ENCODE data around the gene PLCB4.

Gene PLCB4

GRCh38 chr20:9062066-9062465, 6.8 kb upstream of the PLCB4 start:
- no peak for DNase-seq

- DNase-seq: no peak
Measured at GRCh38 chr20:9066191-9066590, 2.7 kb upstream of the PLCB4 start.

- DNase-seq: no peak
Measured at GRCh38 chr20:9068233-9068801, 570 bp upstream of the PLCB4 start.

- DNase-seq: no peak
Measured at GRCh38 chr20:9070304-9070703, 1.4 kb downstream of the PLCB4 start.

GRCh38 chr20:9071976-9072726, 3.3 kb downstream of the PLCB4 start:
- no peak for DNase-seq

GRCh38 chr20:9072861-9073500, 4.1 kb downstream of the PLCB4 start:
- DNase-seq: no peak

GRCh38 chr20:9075264-9076095, 6.6 kb downstream of the PLCB4 start:
- no peak for DNase-seq

- no peak for DNase-seq
Measured at GRCh38 chr20:9076440-9076839, 7.6 kb downstream of the PLCB4 start.

GRCh38 chr20:9078826-9079731, 10.2 kb downstream of the PLCB4 start:
- DNase-seq: no peak

GRCh38 chr20:9081423-9081966, 12.6 kb downstream of the PLCB4 start:
- DNase-seq: no peak

GRCh38 chr20:9082741-9083140, 13.9 kb downstream of the PLCB4 start:
- no peak for DNase-seq

GRCh38 chr20:9087531-9088217, 18.8 kb downstream of the PLCB4 start:
- no peak for DNase-seq

- DNase-seq: no peak
Measured at GRCh38 chr20:9088556-9088955, 19.7 kb downstream of the PLCB4 start.

GRCh38 chr20:9092113-9092512, 23.2 kb downstream of the PLCB4 start:
- DNase-seq: no peak

- DNase-seq: no peak
Measured at GRCh38 chr20:9092655-9093054, 23.8 kb downstream of the PLCB4 start.

GRCh38 chr20:9093218-9093957, 24.5 kb downstream of the PLCB4 start:
- no peak for DNase-seq

- DNase-seq: no peak
Measured at GRCh38 chr20:9099372-9099771, 30.5 kb downstream of the PLCB4 start.

- no peak for DNase-seq
Measured at GRCh38 chr20:9100691-9101090, 31.8 kb downstream of the PLCB4 start.

GRCh38 chr20:9102456-9102855, 33.6 kb downstream of the PLCB4 start:
- no peak for DNase-seq

- no peak for DNase-seq
Measured at GRCh38 chr20:9103955-9104354, 35.1 kb downstream of the PLCB4 start.

GRCh38 chr20:9108260-9108659, 39.4 kb downstream of the PLCB4 start:
- no peak for DNase-seq

All from activated T-cell treated with anti-CD3 and anti-CD28 coated beads for 4 hours (primary cell).